ENCODE data around the gene C1QL4.

GRCh38 chr12:49340971-49341776 is 4.2 kb upstream of the C1QL4 start:
- TF ChIP-seq POLR2A (IDR thresholded peaks at IDR 0.05; ENCODE audit: extremely low read depth, insufficient read length) (no peak), MAX (IDR thresholded peaks at IDR 0.05; ENCODE audit: low read depth, low read length) (no peak)
- TF ChIP-seq, protein P1, sequence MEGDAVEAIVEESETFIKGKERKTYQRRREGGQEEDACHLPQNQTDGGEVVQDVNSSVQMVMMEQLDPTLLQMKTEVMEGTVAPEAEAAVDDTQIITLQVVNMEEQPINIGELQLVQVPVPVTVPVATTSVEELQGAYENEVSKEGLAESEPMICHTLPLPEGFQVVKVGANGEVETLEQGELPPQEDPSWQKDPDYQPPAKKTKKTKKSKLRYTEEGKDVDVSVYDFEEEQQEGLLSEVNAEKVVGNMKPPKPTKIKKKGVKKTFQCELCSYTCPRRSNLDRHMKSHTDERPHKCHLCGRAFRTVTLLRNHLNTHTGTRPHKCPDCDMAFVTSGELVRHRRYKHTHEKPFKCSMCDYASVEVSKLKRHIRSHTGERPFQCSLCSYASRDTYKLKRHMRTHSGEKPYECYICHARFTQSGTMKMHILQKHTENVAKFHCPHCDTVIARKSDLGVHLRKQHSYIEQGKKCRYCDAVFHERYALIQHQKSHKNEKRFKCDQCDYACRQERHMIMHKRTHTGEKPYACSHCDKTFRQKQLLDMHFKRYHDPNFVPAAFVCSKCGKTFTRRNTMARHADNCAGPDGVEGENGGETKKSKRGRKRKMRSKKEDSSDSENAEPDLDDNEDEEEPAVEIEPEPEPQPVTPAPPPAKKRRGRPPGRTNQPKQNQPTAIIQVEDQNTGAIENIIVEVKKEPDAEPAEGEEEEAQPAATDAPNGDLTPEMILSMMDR (IDR thresholded peaks at IDR 0.05; ENCODE audit: low read depth, low read length): no peak

Data from NB4 (cell line).